Activated T-helper 17 cell treated with anti-CD3 and anti-CD28 coated beads, Interleukin-2, amount 50 U/mL, for 72 hours (primary cell): Measurements from ENCODE around the gene USP15. TPM values are rescaled to one million over a fixed set of nuclear protein-coding genes. Genes with fewer than 3 reads are reported as not detected.

Experiments used
- ATAC-seq: fragments of 150-1000 bp; cut with Tn5 transposase; replicated peaks from 2 replicates; pipeline ENCODE4 v1.10.0; 2021; ENCODE audit warnings: mild to moderate bottlenecking, moderate library complexity
- H3K27ac Mint-ChIP-seq: one replicate; pipeline ENCODE4 v1.8.0; 2022; ENCODE audit warnings: mixed read lengths
- H3K27me3 Mint-ChIP-seq: one replicate; pipeline ENCODE4 v1.8.0; 2022; ENCODE audit warnings: mixed read lengths
- H3K36me3 Mint-ChIP-seq: one replicate; pipeline ENCODE4 v1.8.0; 2022; ENCODE audit warnings: low read depth, mild to moderate bottlenecking, mixed read lengths
- H3K4me1 Mint-ChIP-seq: one replicate; pipeline ENCODE4 v1.8.0; 2022; ENCODE audit warnings: mixed read lengths
- H3K4me3 Mint-ChIP-seq: one replicate; pipeline ENCODE4 v1.8.0; 2022; ENCODE audit warnings: mild to moderate bottlenecking, mixed read lengths
- H3K9me3 Mint-ChIP-seq: one replicate; pipeline ENCODE4 v1.8.0; 2022; ENCODE audit warnings: mixed read lengths
- total RNA-seq, 2 donors: library from RNA; stranded (reverse); gene quantifications; one replicate each; pipeline ENCODE4 v1.2.3, GENCODE V29; 2022

The USP15 gene
- total RNA-seq, 2 donors from 2014 or later, result 83.4 to 113 TPM

- Mint-ChIP-seq H3K4me3 (peak overlapping the region; percentile 98), H3K27me3 (no peaks in the 10 kb centered on the region), H3K27ac (peak overlapping the region; percentile 85), H3K4me1 (peaks cover 43% of the 10 kb centered on the region), H3K9me3 (no peaks in the 10 kb centered on the region), H3K36me3 (peaks cover 40% of the 10 kb centered on the region)
- ATAC-seq, result no peak
These were observed 3.8 kb downstream of the USP15 start for GRCh38 chr12:62263966-62264365.

GRCh38 chr12:62264706-62265105 lies 4.5 kb downstream of the USP15 start:
- peak overlapping the region; percentile 98 for H3K4me3 Mint-ChIP-seq
- no peaks in the 10 kb centered on the region for H3K27me3 Mint-ChIP-seq
- H3K36me3 Mint-ChIP-seq, result peaks cover 40% of the 10 kb centered on the region
- H3K9me3 Mint-ChIP-seq, result no peaks in the 10 kb centered on the region
- no peak for ATAC-seq
- peak overlapping the region; percentile 85 for H3K27ac Mint-ChIP-seq
- peaks cover 43% of the 10 kb centered on the region for H3K4me1 Mint-ChIP-seq

- no peaks in the 10 kb centered on the region for H3K9me3 Mint-ChIP-seq
- peaks cover 40% of the 10 kb centered on the region for H3K36me3 Mint-ChIP-seq
- no peak for ATAC-seq
- H3K4me3 Mint-ChIP-seq, result peak overlapping the region; percentile 98
- no peaks in the 10 kb centered on the region for H3K27me3 Mint-ChIP-seq
- H3K27ac Mint-ChIP-seq, result peak overlapping the region; percentile 85
- H3K4me1 Mint-ChIP-seq, result peaks cover 48% of the 10 kb centered on the region
These were observed 5.3 kb downstream of the USP15 start for GRCh38 chr12:62265511-62265910.

- H3K4me3 Mint-ChIP-seq, result peak overlapping the region; percentile 54
- H3K36me3 Mint-ChIP-seq, result peaks cover 39% of the 10 kb centered on the region
- no peaks in the 10 kb centered on the region for H3K27me3 Mint-ChIP-seq
These were observed 6.8 kb downstream of the USP15 start for GRCh38 chr12:62267026-62267425.

GRCh38 chr12:62267480-62267879 lies 7.3 kb downstream of the USP15 start:
- Mint-ChIP-seq H3K36me3 (peaks cover 41% of the 10 kb centered on the region), H3K27me3 (no peaks in the 10 kb centered on the region), H3K4me1 (peaks cover 63% of the 10 kb centered on the region), H3K27ac (peak overlapping the region; percentile 3), H3K4me3 (peak overlapping the region; percentile 54), H3K9me3 (no peaks in the 10 kb centered on the region)
- ATAC-seq, result no peak

More at GRCh38 chr12:62267026-62267425, 6.8 kb downstream of the USP15 start:
- H3K4me1 Mint-ChIP-seq, result peaks cover 59% of the 10 kb centered on the region
- no peaks in the 10 kb centered on the region for H3K9me3 Mint-ChIP-seq
- peak overlapping the region; percentile 3 for H3K27ac Mint-ChIP-seq
- no peak for ATAC-seq

DNA sequence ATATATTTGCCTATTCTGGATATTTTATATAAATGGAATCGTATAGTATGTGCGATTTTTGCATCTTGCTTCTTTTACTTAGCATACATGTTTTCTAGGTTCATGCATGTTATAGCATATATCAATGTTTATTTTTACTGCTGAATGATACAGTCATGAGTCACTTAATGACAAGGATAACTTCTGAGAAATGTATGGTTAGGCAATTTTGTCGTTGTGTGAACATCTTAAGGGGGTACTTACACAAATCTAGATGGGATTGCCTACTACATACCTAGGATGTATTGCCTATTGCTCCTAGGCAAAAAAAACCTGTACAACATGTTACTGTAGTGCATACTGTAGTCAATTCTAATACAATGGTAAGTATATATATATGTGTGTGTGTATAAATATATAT lies 8.8 kb downstream of the USP15 start:
- Mint-ChIP-seq H3K4me3 (peak overlapping the region; percentile 52), H3K4me1 (peaks cover 66% of the 10 kb centered on the region), H3K27me3 (no peaks in the 10 kb centered on the region), H3K9me3 (no peaks in the 10 kb centered on the region), H3K36me3 (peaks cover 36% of the 10 kb centered on the region), H3K27ac (peak overlapping the region; percentile 27)
- peak; percentile 69 for ATAC-seq

GRCh38 chr12:62269464-62270228 lies 9.4 kb downstream of the USP15 start:
- Mint-ChIP-seq H3K27me3 (no peaks in the 10 kb centered on the region), H3K4me1 (peaks cover 65% of the 10 kb centered on the region), H3K4me3 (peak overlapping the region; percentile 31), H3K36me3 (peaks cover 33% of the 10 kb centered on the region), H3K9me3 (no peaks in the 10 kb centered on the region), H3K27ac (peak overlapping the region; percentile 25)
- ATAC-seq, result no peak

DNA sequence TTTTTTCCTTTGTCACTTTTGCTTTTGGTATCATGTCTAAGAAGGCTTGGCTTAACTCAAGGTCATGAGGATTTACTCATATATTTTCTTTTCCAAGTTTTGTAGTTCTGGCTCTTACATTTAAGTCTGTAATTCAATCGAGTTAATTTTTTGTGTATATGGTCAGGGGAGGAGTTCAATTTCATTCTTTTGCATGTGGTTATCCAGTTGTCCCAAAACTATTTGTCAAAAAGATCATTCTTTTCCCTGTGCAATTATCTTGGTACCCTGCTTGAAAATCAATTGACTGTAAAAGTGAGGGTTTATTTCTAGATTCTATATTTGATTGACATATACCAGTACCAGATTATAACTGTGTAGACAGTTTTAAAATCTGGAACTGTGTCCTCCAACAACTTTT lies 10.2 kb downstream of the USP15 start:
- Mint-ChIP-seq H3K36me3 (peaks cover 34% of the 10 kb centered on the region), H3K4me1 (peaks cover 68% of the 10 kb centered on the region), H3K27ac (peak overlapping the region; percentile 25), H3K9me3 (no peaks in the 10 kb centered on the region), H3K27me3 (no peaks in the 10 kb centered on the region), H3K4me3 (peak overlapping the region; percentile 31)
- ATAC-seq, result no peak

DNA sequence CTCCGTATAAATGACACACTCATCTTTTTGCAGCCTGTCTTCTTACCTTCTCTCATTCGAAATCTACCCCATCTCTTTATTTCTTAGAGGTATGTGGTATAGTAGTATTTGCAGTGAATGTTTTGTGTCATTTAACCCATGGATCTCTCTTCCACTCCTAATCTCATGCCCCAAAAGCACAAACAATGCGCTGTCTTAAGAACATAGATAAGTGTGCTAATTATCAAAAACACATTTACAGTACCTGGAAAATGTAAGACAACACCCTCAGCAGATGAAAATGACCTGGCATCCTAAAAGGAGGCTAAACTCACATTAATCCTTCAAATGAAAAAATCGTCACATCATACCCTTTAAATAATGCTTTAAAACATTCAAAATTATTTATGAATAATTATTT lies 10.7 kb downstream of the USP15 start:
- Mint-ChIP-seq H3K4me1 (peaks cover 72% of the 10 kb centered on the region), H3K4me3 (peak overlapping the region; percentile 31), H3K27ac (peak overlapping the region; percentile 25), H3K9me3 (no peaks in the 10 kb centered on the region), H3K27me3 (no peaks in the 10 kb centered on the region), H3K36me3 (peaks cover 38% of the 10 kb centered on the region)
- no peak for ATAC-seq

DNA sequence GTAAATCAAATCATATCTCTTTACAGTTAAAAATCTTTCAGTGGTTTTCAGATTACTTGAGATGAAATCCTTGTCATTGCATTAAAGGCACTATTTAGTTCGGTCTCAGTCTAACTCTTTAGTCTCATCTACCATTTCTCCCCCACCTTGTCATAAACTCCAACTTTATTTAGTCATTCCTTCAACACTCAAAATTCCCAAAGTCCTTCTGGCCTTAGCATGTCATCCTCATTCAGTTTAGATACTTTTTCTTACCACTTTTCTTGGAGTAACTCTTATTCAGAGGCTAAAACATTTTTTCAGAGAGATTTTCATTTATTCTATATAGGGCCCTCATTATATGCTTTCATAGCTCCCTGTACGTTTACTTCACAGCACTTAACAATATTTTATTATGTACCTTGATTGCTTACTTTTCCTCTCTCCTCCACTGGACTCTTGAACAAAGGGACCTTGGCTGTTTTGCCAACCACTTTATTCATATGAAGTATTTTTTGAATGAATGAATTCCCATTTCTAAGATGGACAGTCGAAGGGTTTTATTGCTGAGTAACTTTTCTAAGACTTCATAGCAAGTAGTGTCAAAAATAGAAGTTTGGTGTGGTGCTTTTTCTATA lies 12.8 kb downstream of the USP15 start:
- H3K4me1 Mint-ChIP-seq, result peaks cover 61% of the 10 kb centered on the region
- H3K27ac Mint-ChIP-seq, result peak overlapping the region; percentile 21
- no peaks in the 10 kb centered on the region for H3K27me3 Mint-ChIP-seq
- no peak for ATAC-seq
- peak overlapping the region; percentile 46 for H3K4me3 Mint-ChIP-seq
- H3K36me3 Mint-ChIP-seq, result peaks cover 38% of the 10 kb centered on the region
- no peaks in the 10 kb centered on the region for H3K9me3 Mint-ChIP-seq

DNA sequence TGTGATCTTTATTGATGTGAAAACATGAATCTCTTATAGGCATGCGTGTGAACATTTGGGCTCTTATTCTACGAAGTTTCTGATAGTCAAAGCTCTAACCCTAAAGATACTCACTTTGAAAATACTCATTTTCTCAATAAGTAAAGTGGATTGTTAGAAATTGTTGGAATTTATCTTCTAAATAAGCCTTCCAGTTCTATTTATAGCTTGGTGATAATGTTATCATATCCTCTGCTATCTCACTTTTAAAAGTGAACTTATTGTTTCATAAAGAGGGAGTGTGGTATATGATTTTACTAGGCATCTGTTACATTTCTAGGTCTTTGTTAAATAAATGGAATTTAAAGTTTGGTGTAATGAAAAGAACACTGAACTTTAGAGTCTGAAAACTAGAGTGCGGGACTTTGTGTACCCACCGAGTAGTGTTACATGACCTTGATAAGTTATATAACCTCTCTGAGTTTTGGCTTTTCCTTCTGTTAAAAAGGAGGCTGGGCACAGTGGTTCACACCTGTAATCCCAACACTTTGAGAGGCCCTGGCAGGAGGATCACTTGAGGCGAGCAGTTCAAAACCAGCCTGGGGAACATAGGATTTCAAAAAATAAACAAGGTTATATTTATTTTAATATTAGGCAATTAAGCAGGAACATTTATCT lies 13.6 kb downstream of the USP15 start:
- H3K36me3 Mint-ChIP-seq, result peaks cover 39% of the 10 kb centered on the region
- H3K4me1 Mint-ChIP-seq, result peaks cover 56% of the 10 kb centered on the region
- peak overlapping the region; percentile 14 for H3K27ac Mint-ChIP-seq
- no peaks in the 10 kb centered on the region for H3K27me3 Mint-ChIP-seq
- ATAC-seq, result peak; percentile 19
- peak overlapping the region; percentile 46 for H3K4me3 Mint-ChIP-seq
- H3K9me3 Mint-ChIP-seq, result no peaks in the 10 kb centered on the region

GRCh38 chr12:62278022-62278421 lies 17.8 kb downstream of the USP15 start:
- H3K36me3 Mint-ChIP-seq, result peaks cover 28% of the 10 kb centered on the region
- peaks cover 57% of the 10 kb centered on the region for H3K4me1 Mint-ChIP-seq
- H3K9me3 Mint-ChIP-seq, result no peaks in the 10 kb centered on the region
- no peak overlapping the region for H3K4me3 Mint-ChIP-seq
- no peak for ATAC-seq
- no peak overlapping the region for H3K27ac Mint-ChIP-seq
- H3K27me3 Mint-ChIP-seq, result no peaks in the 10 kb centered on the region

DNA sequence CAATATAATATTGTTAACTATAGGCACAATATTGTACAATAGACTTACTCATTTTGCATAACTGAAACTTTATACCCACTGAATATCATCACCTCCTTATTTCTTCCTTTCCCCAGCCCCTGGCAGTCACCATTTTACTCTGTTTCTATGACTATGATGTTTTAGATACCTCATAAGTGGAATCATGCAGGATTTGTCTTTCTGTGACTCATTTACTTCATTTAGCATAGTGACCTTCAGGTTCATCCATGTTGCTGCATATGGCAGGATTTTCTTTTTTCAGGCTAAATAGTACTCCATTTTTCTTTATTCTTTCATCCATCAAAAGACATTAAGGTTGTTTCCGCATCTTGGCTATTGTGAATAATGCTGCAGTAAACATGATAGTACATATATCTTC lies 18.9 kb downstream of the USP15 start:
- peak; percentile 91 for ATAC-seq
- H3K36me3 Mint-ChIP-seq, result peaks cover 30% of the 10 kb centered on the region

DNA sequence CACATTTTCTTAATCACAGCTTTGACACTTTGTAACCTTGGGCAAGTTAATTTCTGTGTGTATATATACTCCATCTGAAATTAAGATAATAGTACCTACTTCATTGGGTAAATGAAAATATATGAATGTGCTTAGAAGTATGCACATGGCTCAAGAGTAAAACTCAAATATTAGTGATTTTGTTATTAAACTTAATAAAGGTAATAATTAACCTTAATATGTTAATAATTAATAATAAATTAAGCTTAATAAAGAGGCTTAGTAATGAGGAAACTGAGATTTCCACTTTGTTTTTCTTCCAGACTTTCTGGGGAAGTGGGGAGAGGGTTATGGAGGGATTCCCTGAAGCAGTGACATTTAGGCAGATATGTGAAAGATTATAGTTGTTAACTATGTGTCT lies 19.8 kb downstream of the USP15 start:
- ATAC-seq, result no peak
- peaks cover 23% of the 10 kb centered on the region for H3K36me3 Mint-ChIP-seq
- H3K27me3 Mint-ChIP-seq, result no peaks in the 10 kb centered on the region
- H3K27ac Mint-ChIP-seq, result peak overlapping the region; percentile 77
- H3K4me1 Mint-ChIP-seq, result peaks cover 51% of the 10 kb centered on the region
- H3K4me3 Mint-ChIP-seq, result no peak overlapping the region
- no peaks in the 10 kb centered on the region for H3K9me3 Mint-ChIP-seq

More for the DNA sequence above, 18.9 kb downstream of the USP15 start:
- Mint-ChIP-seq H3K4me1 (peaks cover 58% of the 10 kb centered on the region), H3K9me3 (no peaks in the 10 kb centered on the region), H3K27me3 (no peaks in the 10 kb centered on the region), H3K4me3 (peak overlapping the region; percentile 27), H3K27ac (no peak overlapping the region)
